Esophagus squamous epithelium (tissue), 4 donors: ENCODE results near the gene C1orf210.

Experiments
- POLR2A ChIP-seq, 4 donors: fragments of 450-650 bp; IDR thresholded peaks; one replicate each; pipeline ENCODE4 v1.6.1; 2017; ENCODE audit warnings: antibody characterized with exemption in 4 of 4, mild to moderate bottlenecking in 4 of 4, moderate library complexity in 3 of 4
- TF ChIP-seq, protein P1 (sequence below), 6 experiments: fragments of 450-650 bp in 4 of 6; fragments of 200-600 bp in 2 of 6; sonication (generic) in 2 of 6; IDR thresholded peaks; one replicate each; pipeline ENCODE4 v1.5.1; 2016 to 2019; ENCODE audit warnings: antibody characterized with exemption in 6 of 6, mild to moderate bottlenecking in 4 of 6, moderate library complexity in 4 of 6

DNA sequence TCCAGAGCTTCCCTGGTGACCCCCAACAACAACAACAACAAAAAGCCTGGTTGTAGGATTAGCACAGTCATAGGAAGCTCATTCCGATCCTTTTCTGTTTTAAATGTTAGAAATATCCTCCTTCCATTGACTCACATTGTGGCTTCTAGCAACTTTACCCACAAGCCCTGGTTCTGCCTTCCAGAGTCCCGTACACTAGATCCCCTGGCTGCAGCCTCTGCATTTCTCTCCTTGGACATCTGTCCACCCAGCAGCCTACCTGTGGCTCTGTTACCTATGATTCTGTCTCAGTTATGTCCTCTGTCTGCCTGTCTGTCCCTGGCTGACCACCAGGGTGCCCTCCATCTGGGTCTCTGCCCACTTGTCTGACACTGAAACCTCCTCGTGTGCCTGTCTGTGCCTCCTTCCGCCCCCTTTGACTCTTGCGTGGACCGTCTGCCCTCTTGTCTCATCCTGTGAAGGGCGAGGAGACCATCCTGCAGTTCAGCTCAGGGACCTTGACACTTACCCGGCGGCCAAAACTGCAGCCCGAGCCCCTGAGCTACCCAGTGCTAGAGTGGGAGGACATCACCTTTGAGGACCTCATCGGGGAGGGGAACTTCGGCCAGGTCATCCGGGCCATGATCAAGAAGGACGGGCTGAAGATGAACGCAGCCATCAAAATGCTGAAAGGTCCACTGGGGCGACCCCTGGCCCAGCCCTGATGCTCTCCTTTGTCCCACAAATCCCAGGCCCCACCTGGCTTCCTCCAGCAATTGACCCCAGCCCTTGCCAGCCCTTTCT, 31.5 kb upstream of the C1orf210 start:
- TF ChIP-seq POLR2A (IDR thresholded peaks at IDR 0.05): no peak
- TF ChIP-seq, protein P1, sequence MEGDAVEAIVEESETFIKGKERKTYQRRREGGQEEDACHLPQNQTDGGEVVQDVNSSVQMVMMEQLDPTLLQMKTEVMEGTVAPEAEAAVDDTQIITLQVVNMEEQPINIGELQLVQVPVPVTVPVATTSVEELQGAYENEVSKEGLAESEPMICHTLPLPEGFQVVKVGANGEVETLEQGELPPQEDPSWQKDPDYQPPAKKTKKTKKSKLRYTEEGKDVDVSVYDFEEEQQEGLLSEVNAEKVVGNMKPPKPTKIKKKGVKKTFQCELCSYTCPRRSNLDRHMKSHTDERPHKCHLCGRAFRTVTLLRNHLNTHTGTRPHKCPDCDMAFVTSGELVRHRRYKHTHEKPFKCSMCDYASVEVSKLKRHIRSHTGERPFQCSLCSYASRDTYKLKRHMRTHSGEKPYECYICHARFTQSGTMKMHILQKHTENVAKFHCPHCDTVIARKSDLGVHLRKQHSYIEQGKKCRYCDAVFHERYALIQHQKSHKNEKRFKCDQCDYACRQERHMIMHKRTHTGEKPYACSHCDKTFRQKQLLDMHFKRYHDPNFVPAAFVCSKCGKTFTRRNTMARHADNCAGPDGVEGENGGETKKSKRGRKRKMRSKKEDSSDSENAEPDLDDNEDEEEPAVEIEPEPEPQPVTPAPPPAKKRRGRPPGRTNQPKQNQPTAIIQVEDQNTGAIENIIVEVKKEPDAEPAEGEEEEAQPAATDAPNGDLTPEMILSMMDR (IDR thresholded peaks at IDR 0.05): no peak
